ENCODE data around the gene STK11. TPM values are rescaled to one million over a fixed set of nuclear protein-coding genes. Genes with fewer than 3 reads are reported as not detected.

Gene STK11
- total and polyA plus RNA-seq, 2 donors (not counting 3 experiments of a cell fraction or from before 2014, with no cell fraction given): 39.4 to 75.4 TPM

DNA sequence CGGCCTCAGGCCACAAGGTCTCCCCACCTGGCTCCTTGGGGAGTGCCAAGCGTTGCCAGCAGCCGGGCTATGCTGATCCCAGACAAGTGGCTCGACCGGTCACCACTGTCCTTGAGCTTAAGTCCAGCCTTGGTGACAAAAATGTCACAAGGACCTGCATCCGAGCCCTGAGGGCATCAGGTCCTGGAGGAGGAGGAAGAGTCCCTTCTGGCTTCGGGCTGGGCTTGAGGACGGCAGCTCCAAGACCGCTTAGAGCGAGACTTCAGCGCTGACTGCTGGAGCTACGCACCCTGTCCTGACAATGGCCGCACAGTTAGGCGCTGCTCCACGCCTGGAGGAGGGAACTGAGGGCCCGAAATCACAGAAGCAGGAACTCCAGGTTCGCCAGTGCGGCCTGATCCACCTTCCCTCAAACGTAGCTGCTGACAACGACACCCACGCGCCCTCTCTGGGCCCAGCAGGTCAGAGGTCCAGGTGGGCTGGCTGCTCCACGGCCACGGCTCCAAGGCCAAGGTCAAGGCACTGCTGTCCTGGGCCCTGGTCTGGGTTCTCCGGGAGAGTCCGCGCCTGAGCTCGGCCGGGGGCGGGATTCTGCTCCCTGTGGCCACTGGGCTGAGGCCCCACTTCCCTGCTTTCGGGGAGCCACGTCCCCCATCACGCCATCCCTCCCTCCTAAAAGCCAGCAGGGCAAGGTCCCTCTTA is 38.6 kb upstream of the STK11 start:
- no peak for FAIRE-seq
- POLR2A ChIA-PET: no interaction called here
- dilution Hi-C loops (cut with MboI; ENCODE audit: extremely low pct_ligation_motif_present, low sequenced_read_pairs): no loop called here
- Histone ChIP-seq H3K4me2 (ENCODE audit: insufficient read depth, low read length) (no peak overlapping the region), H3K27ac (ENCODE audit: insufficient read depth, low read depth, low read length) (no peak overlapping the region), H2AFZ (ENCODE audit: low read depth, low read length) (no peak overlapping the region), H3K9ac (replicated peaks; ENCODE audit: extremely low read depth, insufficient read depth, low read length) (no peak overlapping the region), H3K27me3 (ENCODE audit: control insufficient read depth in 2 of 2, insufficient read depth in 2 of 2, low read length in 2 of 2) (no peaks in the 10 kb centered on the region), H3K79me2 (ENCODE audit: control insufficient read depth, insufficient read depth, low read length) (peaks cover 38% of the 10 kb centered on the region), H3K36me3 (ENCODE audit: control insufficient read depth in 2 of 2, extremely low read depth in 1 of 2, insufficient read depth in 2 of 2, low read length in 2 of 2) (peaks cover 0 to 3% of the 10 kb centered on the region in 2 experiments), H3K4me3 (replicated peaks in 1 of 3; ENCODE audit: insufficient read depth in 1 of 3, low read depth in 1 of 3, low read length in 3 of 3) (no peak overlapping the region), H4K20me1 (replicated peaks; ENCODE audit: control insufficient read depth, extremely low read depth, insufficient read depth, low read length) (no peaks in the 10 kb centered on the region), H3K9me3 (replicated peaks; ENCODE audit: control insufficient read depth, insufficient read depth, low read length) (no peaks in the 10 kb centered on the region), H3K9me1 (replicated peaks; ENCODE audit: control insufficient read depth, extremely low read depth, insufficient read depth, low read length) (no peaks in the 10 kb centered on the region), H3K4me1 (ENCODE audit: control insufficient read depth, extremely low read depth, insufficient read depth, low read length) (no peaks in the 10 kb centered on the region)
- CTCF ChIA-PET: no interaction called here
- intact Hi-C loops (cut with micrococcal nuclease): no loop called here
- TF ChIP-seq GATA2 (IDR thresholded peaks at IDR 0.05; ENCODE audit: insufficient read depth, insufficient read length, low read depth, low read length) (no peak), JUN (IDR thresholded peaks at IDR 0.05; ENCODE audit: borderline replicate concordance, insufficient read depth, insufficient read length, low read depth) (no peak), EZH2 (IDR thresholded peaks at IDR 0.05; ENCODE audit: borderline replicate concordance, low read depth, low read length, severe bottlenecking) (no peak), FOS (IDR thresholded peaks at IDR 0.05; ENCODE audit: borderline replicate concordance, insufficient read depth, low read length) (no peak), MYC (IDR thresholded peaks at IDR 0.05; ENCODE audit: low read depth, low read length) (no peak), POLR2AphosphoS5 (IDR thresholded peaks at IDR 0.05; ENCODE audit: insufficient read depth, low read depth, low read length) (no peak), POLR2A (IDR thresholded peaks at IDR 0.05; ENCODE audit: low read depth, low read length) (no peak)
- TF ChIP-seq, protein P1, sequence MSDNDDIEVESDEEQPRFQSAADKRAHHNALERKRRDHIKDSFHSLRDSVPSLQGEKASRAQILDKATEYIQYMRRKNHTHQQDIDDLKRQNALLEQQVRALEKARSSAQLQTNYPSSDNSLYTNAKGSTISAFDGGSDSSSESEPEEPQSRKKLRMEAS (IDR thresholded peaks at IDR 0.05; ENCODE audit: insufficient read depth, insufficient read length): no peak
- TF ChIP-seq, protein P2, sequence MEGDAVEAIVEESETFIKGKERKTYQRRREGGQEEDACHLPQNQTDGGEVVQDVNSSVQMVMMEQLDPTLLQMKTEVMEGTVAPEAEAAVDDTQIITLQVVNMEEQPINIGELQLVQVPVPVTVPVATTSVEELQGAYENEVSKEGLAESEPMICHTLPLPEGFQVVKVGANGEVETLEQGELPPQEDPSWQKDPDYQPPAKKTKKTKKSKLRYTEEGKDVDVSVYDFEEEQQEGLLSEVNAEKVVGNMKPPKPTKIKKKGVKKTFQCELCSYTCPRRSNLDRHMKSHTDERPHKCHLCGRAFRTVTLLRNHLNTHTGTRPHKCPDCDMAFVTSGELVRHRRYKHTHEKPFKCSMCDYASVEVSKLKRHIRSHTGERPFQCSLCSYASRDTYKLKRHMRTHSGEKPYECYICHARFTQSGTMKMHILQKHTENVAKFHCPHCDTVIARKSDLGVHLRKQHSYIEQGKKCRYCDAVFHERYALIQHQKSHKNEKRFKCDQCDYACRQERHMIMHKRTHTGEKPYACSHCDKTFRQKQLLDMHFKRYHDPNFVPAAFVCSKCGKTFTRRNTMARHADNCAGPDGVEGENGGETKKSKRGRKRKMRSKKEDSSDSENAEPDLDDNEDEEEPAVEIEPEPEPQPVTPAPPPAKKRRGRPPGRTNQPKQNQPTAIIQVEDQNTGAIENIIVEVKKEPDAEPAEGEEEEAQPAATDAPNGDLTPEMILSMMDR (IDR thresholded peaks at IDR 0.05; ENCODE audit: extremely low read depth in 1 of 2, insufficient read depth in 1 of 2, low read depth in 1 of 2, low read length in 2 of 2): no peak
- BruUV-seq (replicated peaks): no TSS peak
- no peak for DNase-seq (ENCODE audit: low read depth, low spot score)
